ENCODE measurements around the gene SCYGR4.

GRCh38 chr2:227578642-227579041 is 38.7 kb upstream of the SCYGR4 start:
- TF ChIP-seq CTCF (IDR thresholded peaks at IDR 0.05) (no peak), POLR2A (IDR thresholded peaks at IDR 0.05) (no peak), POLR2AphosphoS5 (IDR thresholded peaks at IDR 0.05; ENCODE audit: insufficient read depth in 1 of 2, low read depth in 1 of 2) (no peak)

Data from vagina (tissue), 2 donors.